22Rv1 (cell line): ENCODE data around the gene EDRF1.

Experiments used
- CTCF ChIP-seq: fragments of 450-650 bp; IDR thresholded peaks from 2 replicates; pipeline ENCODE4 v1.5.1; 2017; ENCODE audit warnings: mild to moderate bottlenecking
- ZFX ChIP-seq: fragments of 450-650 bp; IDR thresholded peaks from 2 replicates; pipeline ENCODE4 v1.6.1; 2017; ENCODE audit warnings: antibody characterized with exemption, borderline replicate concordance

- TF ChIP-seq CTCF = no peak
- TF ChIP-seq ZFX = no peak
These were observed 49.7 kb downstream of the EDRF1 start for GRCh38 chr10:125769175-125769574.
